HepG2 (cell line): ENCODE results near the gene S100A16. TPM values are rescaled to one million over a fixed set of nuclear protein-coding genes. Genes with fewer than 3 reads are reported as not detected.

Experiments
- AGO2 ChIP-seq: fragments of 200-400 bp; formaldehyde crosslinking; optimal IDR thresholded peaks from 2 replicates; pipeline ENCODE3; 2017; ENCODE audit warnings: mild to moderate bottlenecking, low read depth, low read length, moderate library complexity
- EED ChIP-seq: sonication (generic); formaldehyde crosslinking; IDR thresholded peaks from 2 replicates; pipeline ENCODE4 v1.5.0; 2020; ENCODE audit warnings: mild to moderate bottlenecking, missing genetic modification reagents
- GTF2F1 ChIP-seq: fragments of 150-350 bp; IDR thresholded peaks from 2 replicates; pipeline ENCODE4 v1.6.1; 2014; ENCODE audit warnings: low read length
- MATR3 ChIP-seq: sonication (generic); formaldehyde crosslinking; IDR thresholded peaks from 2 replicates; pipeline ENCODE4 v1.4.0; 2020; ENCODE audit warnings: missing genetic modification reagents
- MED1 ChIP-seq: sonication (generic); formaldehyde crosslinking; IDR thresholded peaks from 2 replicates; pipeline ENCODE4 v1.4.0; 2020; ENCODE audit warnings: missing genetic modification reagents
- MED13 ChIP-seq: sonication (generic); formaldehyde crosslinking; IDR thresholded peaks from 2 replicates; pipeline ENCODE4 v1.5.0; 2020; ENCODE audit warnings: missing genetic modification reagents
- NFYB ChIP-seq: sonication (generic); formaldehyde crosslinking; IDR thresholded peaks from 2 replicates; pipeline ENCODE4 v1.4.0; 2020; ENCODE audit warnings: missing genetic modification reagents
- ZNF34 ChIP-seq: sonication (generic); formaldehyde crosslinking; IDR thresholded peaks from 2 replicates; pipeline ENCODE4 v1.4.0; 2020; ENCODE audit warnings: mild to moderate bottlenecking, missing genetic modification reagents, borderline replicate concordance
- ZNF572 ChIP-seq: sonication (generic); formaldehyde crosslinking; IDR thresholded peaks from 2 replicates; pipeline ENCODE4 v1.5.1; 2020; ENCODE audit warnings: mild to moderate bottlenecking, missing genetic modification reagents
- ZNF670 ChIP-seq: sonication (generic); formaldehyde crosslinking; IDR thresholded peaks from 2 replicates; pipeline ENCODE4 v1.8.0; 2022; ENCODE audit warnings: mild to moderate bottlenecking, missing genetic modification reagents, borderline replicate concordance
- polyA plus RNA-seq, 8 experiments: library from polyadenylated mRNA; depleted of rRNA in 3 of 8; stranded (reverse) in 7 of 8; unstranded in 1 of 8; fragments of >200 nt; fragmentation: Illumina TruSeq in 4 of 8; extraction: Trizol in 4 of 8; gene quantifications; 2 replicates each; pipeline versions ENCODE4 v1.2.1 to v1.2.3, GENCODE V29; 2011 to 2016; ENCODE audit warnings: low read depth in 4 of 8, missing spikeins in 1 of 8, mixed read lengths in 1 of 8; ENCODE audit not compliant: insufficient read depth in 1 of 8
- total RNA-seq, 5 experiments: library from RNA; depleted of rRNA; stranded (reverse); fragments of >200 nt; fragmentation: Illumina TruSeq; extraction: Trizol; gene quantifications; 2 replicates each; pipeline ENCODE4 v1.2.3, GENCODE V29; 2016; ENCODE audit warnings: low read depth in 1 of 5
- TF ChIP-seq, protein P1 (sequence below): sonication (generic); formaldehyde crosslinking; IDR thresholded peaks from 2 replicates; pipeline ENCODE4 v1.9.0; 2021; ENCODE audit warnings: missing genetic modification reagents, borderline replicate concordance
- TF ChIP-seq, protein P2 (sequence below): sonication (generic); formaldehyde crosslinking; IDR thresholded peaks from 2 replicates; pipeline ENCODE4 v1.5.1; 2020; ENCODE audit warnings: mild to moderate bottlenecking, missing genetic modification reagents, moderate library complexity
- TF ChIP-seq, protein P3 (sequence below), 2 experiments: sonication (generic) in 1 of 2; formaldehyde crosslinking in 1 of 2; IDR thresholded peaks; 2 replicates each; pipeline versions ENCODE4 v1.5.1 to v1.6.1; 2011 to 2020; ENCODE audit warnings: borderline replicate concordance in 1 of 2, low read depth in 1 of 2, low read length in 1 of 2, mild to moderate bottlenecking in 1 of 2, missing genetic modification reagents in 1 of 2, moderate library complexity in 1 of 2
- TF ChIP-seq, protein P4 (sequence below): sonication (generic); formaldehyde crosslinking; IDR thresholded peaks from 2 replicates; pipeline ENCODE4 v1.4.0; 2020; ENCODE audit warnings: missing genetic modification reagents, mild to moderate bottlenecking, borderline replicate concordance
- TF ChIP-seq, protein P5 (sequence below): sonication (generic); formaldehyde crosslinking; IDR thresholded peaks from 2 replicates; pipeline ENCODE4 v1.4.0; 2020; ENCODE audit warnings: missing genetic modification reagents

S100A16 gene
- total and polyA plus RNA-seq, 2 of the 13 experiments (the other 11 are each of a cell fraction or from before 2014, with no cell fraction given) = 46.0 to 195 TPM

DNA sequence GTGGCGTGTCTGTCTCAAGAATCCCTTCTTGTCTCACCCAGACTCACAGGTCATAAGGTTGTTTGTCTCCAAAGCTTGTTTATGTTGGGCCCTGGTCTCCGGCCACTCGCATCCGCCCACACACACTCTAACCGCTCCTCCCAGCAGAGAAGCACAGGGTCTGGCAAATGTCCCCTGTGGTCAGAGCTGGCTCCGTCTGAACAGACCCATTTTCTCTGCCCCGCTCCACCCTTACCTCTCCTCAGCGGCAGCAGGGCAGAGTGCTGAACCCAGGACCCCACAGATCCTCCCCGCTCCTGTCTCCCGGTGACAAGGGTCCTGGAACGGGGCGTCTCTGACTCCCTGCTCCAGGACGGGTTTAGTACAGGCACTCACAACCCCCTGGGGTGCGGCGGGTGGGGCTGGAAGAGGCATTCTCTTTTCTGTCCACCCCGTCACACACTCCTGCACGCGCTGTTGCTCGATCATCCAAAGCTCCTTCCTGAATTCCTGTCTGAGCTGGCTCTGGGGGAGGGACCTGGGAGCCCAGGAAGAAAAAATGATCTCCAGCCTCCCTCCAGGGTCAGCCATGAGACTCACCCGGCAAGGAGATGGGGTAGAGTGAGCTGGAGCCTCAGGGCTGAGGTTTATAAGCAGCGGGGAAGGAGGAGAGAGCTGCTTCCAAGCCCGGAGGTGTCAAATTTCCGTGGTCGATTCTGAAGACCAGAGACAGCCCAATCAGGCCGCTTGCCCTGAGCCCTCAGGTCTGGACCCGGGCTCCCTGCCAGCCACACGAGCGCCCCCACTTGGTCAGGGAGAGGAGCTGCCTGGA is 14.2 kb upstream of the S100A16 start, which contains the start of gene S100A13 (continued):
- TF ChIP-seq, protein P1, sequence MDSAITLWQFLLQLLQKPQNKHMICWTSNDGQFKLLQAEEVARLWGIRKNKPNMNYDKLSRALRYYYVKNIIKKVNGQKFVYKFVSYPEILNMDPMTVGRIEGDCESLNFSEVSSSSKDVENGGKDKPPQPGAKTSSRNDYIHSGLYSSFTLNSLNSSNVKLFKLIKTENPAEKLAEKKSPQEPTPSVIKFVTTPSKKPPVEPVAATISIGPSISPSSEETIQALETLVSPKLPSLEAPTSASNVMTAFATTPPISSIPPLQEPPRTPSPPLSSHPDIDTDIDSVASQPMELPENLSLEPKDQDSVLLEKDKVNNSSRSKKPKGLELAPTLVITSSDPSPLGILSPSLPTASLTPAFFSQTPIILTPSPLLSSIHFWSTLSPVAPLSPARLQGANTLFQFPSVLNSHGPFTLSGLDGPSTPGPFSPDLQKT = no peak
- TF ChIP-seq, protein P2, sequence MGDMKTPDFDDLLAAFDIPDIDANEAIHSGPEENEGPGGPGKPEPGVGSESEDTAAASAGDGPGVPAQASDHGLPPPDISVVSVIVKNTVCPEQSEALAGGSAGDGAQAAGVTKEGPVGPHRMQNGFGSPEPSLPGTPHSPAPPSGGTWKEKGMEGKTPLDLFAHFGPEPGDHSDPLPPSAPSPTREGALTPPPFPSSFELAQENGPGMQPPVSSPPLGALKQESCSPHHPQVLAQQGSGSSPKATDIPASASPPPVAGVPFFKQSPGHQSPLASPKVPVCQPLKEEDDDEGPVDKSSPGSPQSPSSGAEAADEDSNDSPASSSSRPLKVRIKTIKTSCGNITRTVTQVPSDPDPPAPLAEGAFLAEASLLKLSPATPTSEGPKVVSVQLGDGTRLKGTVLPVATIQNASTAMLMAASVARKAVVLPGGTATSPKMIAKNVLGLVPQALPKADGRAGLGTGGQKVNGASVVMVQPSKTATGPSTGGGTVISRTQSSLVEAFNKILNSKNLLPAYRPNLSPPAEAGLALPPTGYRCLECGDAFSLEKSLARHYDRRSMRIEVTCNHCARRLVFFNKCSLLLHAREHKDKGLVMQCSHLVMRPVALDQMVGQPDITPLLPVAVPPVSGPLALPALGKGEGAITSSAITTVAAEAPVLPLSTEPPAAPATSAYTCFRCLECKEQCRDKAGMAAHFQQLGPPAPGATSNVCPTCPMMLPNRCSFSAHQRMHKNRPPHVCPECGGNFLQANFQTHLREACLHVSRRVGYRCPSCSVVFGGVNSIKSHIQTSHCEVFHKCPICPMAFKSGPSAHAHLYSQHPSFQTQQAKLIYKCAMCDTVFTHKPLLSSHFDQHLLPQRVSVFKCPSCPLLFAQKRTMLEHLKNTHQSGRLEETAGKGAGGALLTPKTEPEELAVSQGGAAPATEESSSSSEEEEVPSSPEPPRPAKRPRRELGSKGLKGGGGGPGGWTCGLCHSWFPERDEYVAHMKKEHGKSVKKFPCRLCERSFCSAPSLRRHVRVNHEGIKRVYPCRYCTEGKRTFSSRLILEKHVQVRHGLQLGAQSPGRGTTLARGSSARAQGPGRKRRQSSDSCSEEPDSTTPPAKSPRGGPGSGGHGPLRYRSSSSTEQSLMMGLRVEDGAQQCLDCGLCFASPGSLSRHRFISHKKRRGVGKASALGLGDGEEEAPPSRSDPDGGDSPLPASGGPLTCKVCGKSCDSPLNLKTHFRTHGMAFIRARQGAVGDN (CRISPR knock-in tag) = peak; percentile 83
- TF ChIP-seq, protein P3, sequence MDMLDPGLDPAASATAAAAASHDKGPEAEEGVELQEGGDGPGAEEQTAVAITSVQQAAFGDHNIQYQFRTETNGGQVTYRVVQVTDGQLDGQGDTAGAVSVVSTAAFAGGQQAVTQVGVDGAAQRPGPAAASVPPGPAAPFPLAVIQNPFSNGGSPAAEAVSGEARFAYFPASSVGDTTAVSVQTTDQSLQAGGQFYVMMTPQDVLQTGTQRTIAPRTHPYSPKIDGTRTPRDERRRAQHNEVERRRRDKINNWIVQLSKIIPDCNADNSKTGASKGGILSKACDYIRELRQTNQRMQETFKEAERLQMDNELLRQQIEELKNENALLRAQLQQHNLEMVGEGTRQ (IDR thresholded peaks at IDR 0.05; ENCODE audit: low read depth, low read length) = no peak
- TF ChIP-seq, protein P3 (CRISPR knock-in tag; IDR thresholded peaks at IDR 0.05; ENCODE audit: borderline replicate concordance) = no peak
- no peak for TF ChIP-seq MED13
- no peak for TF ChIP-seq ZNF34 (CRISPR knock-in tag)
- no peak for TF ChIP-seq GTF2F1
- TF ChIP-seq, protein P4, sequence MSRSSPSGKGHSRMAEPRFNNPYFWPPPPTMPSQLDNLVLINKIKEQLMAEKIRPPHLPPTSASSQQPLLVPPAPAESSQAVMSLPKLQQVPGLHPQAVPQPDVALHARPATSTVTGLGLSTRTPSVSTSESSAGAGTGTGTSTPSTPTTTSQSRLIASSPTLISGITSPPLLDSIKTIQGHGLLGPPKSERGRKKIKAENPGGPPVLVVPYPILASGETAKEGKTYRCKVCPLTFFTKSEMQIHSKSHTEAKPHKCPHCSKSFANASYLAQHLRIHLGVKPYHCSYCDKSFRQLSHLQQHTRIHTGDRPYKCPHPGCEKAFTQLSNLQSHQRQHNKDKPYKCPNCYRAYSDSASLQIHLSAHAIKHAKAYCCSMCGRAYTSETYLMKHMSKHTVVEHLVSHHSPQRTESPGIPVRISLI (CRISPR knock-in tag) = no peak
- peak; percentile 51 for TF ChIP-seq NFYB (CRISPR knock-in tag)
- peak; percentile 41; the same call in 1 of the 2 replicates for TF ChIP-seq ZNF572 (CRISPR knock-in tag)
- peak; percentile 36; the same call in 1 of the 2 replicates for TF ChIP-seq MED1 (CRISPR knock-in tag)
- TF ChIP-seq MATR3 (CRISPR knock-in tag) = no peak
- no peak for TF ChIP-seq ZNF670 (CRISPR knock-in tag)
- peak; percentile 43 for TF ChIP-seq AGO2
- TF ChIP-seq, protein P5, sequence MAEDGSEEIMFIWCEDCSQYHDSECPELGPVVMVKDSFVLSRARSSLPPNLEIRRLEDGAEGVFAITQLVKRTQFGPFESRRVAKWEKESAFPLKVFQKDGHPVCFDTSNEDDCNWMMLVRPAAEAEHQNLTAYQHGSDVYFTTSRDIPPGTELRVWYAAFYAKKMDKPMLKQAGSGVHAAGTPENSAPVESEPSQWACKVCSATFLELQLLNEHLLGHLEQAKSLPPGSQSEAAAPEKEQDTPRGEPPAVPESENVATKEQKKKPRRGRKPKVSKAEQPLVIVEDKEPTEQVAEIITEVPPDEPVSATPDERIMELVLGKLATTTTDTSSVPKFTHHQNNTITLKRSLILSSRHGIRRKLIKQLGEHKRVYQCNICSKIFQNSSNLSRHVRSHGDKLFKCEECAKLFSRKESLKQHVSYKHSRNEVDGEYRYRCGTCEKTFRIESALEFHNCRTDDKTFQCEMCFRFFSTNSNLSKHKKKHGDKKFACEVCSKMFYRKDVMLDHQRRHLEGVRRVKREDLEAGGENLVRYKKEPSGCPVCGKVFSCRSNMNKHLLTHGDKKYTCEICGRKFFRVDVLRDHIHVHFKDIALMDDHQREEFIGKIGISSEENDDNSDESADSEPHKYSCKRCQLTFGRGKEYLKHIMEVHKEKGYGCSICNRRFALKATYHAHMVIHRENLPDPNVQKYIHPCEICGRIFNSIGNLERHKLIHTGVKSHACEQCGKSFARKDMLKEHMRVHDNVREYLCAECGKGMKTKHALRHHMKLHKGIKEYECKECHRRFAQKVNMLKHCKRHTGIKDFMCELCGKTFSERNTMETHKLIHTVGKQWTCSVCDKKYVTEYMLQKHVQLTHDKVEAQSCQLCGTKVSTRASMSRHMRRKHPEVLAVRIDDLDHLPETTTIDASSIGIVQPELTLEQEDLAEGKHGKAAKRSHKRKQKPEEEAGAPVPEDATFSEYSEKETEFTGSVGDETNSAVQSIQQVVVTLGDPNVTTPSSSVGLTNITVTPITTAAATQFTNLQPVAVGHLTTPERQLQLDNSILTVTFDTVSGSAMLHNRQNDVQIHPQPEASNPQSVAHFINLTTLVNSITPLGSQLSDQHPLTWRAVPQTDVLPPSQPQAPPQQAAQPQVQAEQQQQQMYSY (CRISPR knock-in tag) = no peak
- TF ChIP-seq EED (CRISPR knock-in tag) = no peak
